Cortex of kidney (tissue), 1 donor: ENCODE measurements around the gene KDM4B.

Experiments
- DNase-seq: peaks from one replicate; lab custom pipeline; 2025; lab: John Stamatoyannopoulos, UW

The KDM4B gene

GRCh38 chr19:4984438-4984990 lies 15.6 kb downstream of the KDM4B start:
- DNase-seq, result no peak

GRCh38 chr19:4985551-4985991 lies 16.7 kb downstream of the KDM4B start:
- DNase-seq, result no peak

- DNase-seq, result no peak
Observed at GRCh38 chr19:4986056-4986455, 17.1 kb downstream of the KDM4B start.

GRCh38 chr19:4986471-4986891 lies 17.6 kb downstream of the KDM4B start:
- DNase-seq, result no peak

- no peak for DNase-seq
Observed at GRCh38 chr19:4987256-4987655, 18.3 kb downstream of the KDM4B start.

- no peak for DNase-seq
Observed at GRCh38 chr19:4987692-4988370, 18.9 kb downstream of the KDM4B start.

GRCh38 chr19:4988770-4989251 lies 19.9 kb downstream of the KDM4B start:
- DNase-seq, result no peak

GRCh38 chr19:4990306-4990705 lies 21.4 kb downstream of the KDM4B start:
- no peak for DNase-seq

- no peak for DNase-seq
Observed at GRCh38 chr19:4991538-4991937, 22.6 kb downstream of the KDM4B start.

GRCh38 chr19:4991996-4992698 lies 23.2 kb downstream of the KDM4B start:
- no peak for DNase-seq

- DNase-seq, result no peak
Observed at GRCh38 chr19:4993683-4994082, 24.8 kb downstream of the KDM4B start.

GRCh38 chr19:4996701-4997100 lies 27.8 kb downstream of the KDM4B start:
- DNase-seq, result no peak

GRCh38 chr19:4997297-4997696 lies 28.4 kb downstream of the KDM4B start:
- no peak for DNase-seq

- DNase-seq, result no peak
Observed at GRCh38 chr19:5000120-5000611, 31.3 kb downstream of the KDM4B start.

GRCh38 chr19:5001615-5002014 lies 32.7 kb downstream of the KDM4B start:
- no peak for DNase-seq

- DNase-seq, result no peak
Observed at GRCh38 chr19:5002143-5002542, 33.2 kb downstream of the KDM4B start.

GRCh38 chr19:5003781-5004180 lies 34.9 kb downstream of the KDM4B start:
- DNase-seq, result no peak

- DNase-seq, result no peak
Observed at GRCh38 chr19:5005096-5005495, 36.2 kb downstream of the KDM4B start.

GRCh38 chr19:5006201-5006600 lies 37.3 kb downstream of the KDM4B start:
- DNase-seq, result no peak

GRCh38 chr19:5006821-5007220 lies 37.9 kb downstream of the KDM4B start:
- no peak for DNase-seq

- no peak for DNase-seq
Observed at GRCh38 chr19:5011476-5012238, 42.7 kb downstream of the KDM4B start.
